ENCODE measurements around the gene CYP2W1.
A peak's percentile ranks its signal among the peaks of the same experiment; 100 is the strongest.

Gene CYP2W1

DNA sequence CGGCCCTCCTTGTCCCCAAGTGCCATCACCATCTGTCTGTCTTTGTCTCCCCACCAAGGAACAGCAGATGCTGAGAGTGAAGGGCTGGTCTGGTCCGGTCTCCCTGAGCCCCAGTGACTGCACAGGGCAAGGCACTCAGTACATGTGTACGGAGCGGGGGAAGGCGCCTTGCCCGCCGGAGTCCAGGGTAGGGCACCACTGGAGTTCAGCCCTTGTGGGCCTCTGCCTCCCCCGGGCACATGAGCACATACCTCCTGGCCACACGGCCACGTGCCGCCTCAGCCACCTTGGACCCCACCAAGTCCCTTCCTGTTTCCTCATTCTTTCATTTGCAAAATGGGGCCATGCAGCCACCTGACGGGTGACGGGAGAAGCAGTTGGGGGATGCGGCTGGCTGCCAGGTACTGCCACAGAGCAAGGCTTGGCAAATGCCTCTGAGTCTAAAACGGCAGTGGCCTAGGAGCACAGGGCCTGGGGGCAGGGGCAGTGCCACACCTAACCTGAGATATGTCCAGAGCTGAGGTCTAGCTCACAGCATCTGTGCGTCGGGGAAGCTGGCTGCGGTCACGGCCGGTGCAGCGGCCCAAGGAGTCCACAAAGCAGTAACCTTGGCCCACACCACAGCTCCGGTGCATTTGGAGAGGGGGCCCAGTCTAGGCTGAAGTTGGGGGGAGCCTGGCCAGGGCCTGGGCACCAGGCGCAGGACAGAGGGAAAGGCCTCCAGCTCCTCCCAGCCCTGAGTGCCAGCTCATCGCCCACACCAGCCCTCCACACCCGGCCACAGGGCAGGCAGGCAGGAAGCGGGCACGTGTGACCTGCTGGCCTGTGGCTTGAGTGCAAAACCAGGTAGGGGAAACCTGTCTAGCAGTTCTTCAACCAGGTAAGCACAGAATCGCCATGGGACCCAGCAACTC lies 33.7 kb upstream of the CYP2W1 start:
- TF ChIP-seq MYC (IDR thresholded peaks at IDR 0.05; ENCODE audit: low read depth, low read length) (no peak), MAX (IDR thresholded peaks at IDR 0.05; ENCODE audit: low read depth, low read length) (0 out of 2 replicates have a peak, but pooled peaks have one; percentile 31)
- DNase-seq (ENCODE audit: low read depth), result peak; percentile 36
- H3K4me3 ChIP-seq (ENCODE audit: low read depth, low read length), result no peak overlapping the region

DNA sequence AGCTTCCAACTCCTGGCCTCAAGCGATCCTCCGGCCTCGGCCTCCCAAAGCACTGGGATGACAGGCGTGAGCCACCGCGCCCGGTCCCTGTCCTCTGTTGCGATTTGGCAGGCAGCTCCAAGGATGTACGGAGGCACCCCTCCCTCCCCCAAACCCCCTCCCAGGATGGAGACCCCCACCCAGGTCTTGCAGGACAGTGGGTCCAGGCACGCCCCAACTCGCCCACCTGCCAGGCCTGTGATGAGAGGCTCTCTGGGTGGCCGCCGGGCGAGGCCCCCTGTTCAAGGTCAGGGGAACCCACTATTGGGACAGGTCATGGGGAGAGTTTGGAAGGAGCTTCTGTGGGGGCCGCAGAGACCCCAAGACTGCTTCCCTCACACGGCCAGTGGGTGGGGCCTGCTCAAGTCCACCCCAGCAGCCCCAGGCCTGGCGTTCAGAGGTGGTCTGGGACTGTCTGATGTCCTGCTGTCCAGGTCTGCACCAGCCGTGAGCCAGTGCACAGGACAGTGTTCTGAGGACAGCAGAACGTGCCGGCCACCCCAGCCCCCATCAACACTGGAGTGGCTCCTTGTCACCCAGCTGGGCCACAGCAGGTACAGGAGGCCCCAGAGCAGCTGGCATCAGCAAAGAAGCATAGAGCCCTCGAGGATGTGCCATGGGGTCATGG lies 31.0 kb upstream of the CYP2W1 start:
- TF ChIP-seq MAX (IDR thresholded peaks at IDR 0.05; ENCODE audit: low read depth, low read length) (no peak), CTCF (IDR thresholded peaks at IDR 0.05; ENCODE audit: low read depth, low read length) (no peak)
- no peak overlapping the region for H3K4me3 ChIP-seq (ENCODE audit: low read depth, low read length)
- DNase-seq (ENCODE audit: low read depth), result no peak

- peak overlapping the region; percentile 63 for H3K4me3 ChIP-seq (ENCODE audit: low read depth, low read length)
- no peak for DNase-seq (ENCODE audit: low read depth)
- TF ChIP-seq CTCF (IDR thresholded peaks at IDR 0.05; ENCODE audit: low read depth, low read length), result no peak
- no peak for TF ChIP-seq MYC (IDR thresholded peaks at IDR 0.05; ENCODE audit: low read depth, low read length)
- TF ChIP-seq POLR2A (IDR thresholded peaks at IDR 0.05; ENCODE audit: extremely low read depth, insufficient read length), result no peak
- TF ChIP-seq MAX (IDR thresholded peaks at IDR 0.05; ENCODE audit: low read depth, low read length), result no peak
Measured at GRCh38 chr7:952548-953441, 30.2 kb upstream of the CYP2W1 start.

GRCh38 chr7:953547-954327 lies 29.2 kb upstream of the CYP2W1 start:
- peak overlapping the region; percentile 63 for H3K4me3 ChIP-seq (ENCODE audit: low read depth, low read length)
- TF ChIP-seq MYC (IDR thresholded peaks at IDR 0.05; ENCODE audit: low read depth, low read length) (no peak; the same call in 1 of the 2 replicates), POLR2A (IDR thresholded peaks at IDR 0.05; ENCODE audit: extremely low read depth, insufficient read length) (no peak), MAX (IDR thresholded peaks at IDR 0.05; ENCODE audit: low read depth, low read length) (0 out of 2 replicates have a peak, but pooled peaks have one; percentile 20), CTCF (IDR thresholded peaks at IDR 0.05; ENCODE audit: low read depth, low read length) (no peak)
- DNase-seq (ENCODE audit: low read depth), result peak; percentile 86

- DNase-seq (ENCODE audit: low read depth), result peak; percentile 85
- peak within 1 kb of the TSS; percentile 63 for H3K4me3 ChIP-seq (ENCODE audit: low read depth, low read length)
- TF ChIP-seq MAX (IDR thresholded peaks at IDR 0.05; ENCODE audit: low read depth, low read length), result peak; percentile 48; the same call in 1 of the 2 replicates
- peak; percentile 18; the same call in 1 of the 2 replicates for TF ChIP-seq MYC (IDR thresholded peaks at IDR 0.05; ENCODE audit: low read depth, low read length)
- peak; percentile 19 for TF ChIP-seq POLR2A (IDR thresholded peaks at IDR 0.05; ENCODE audit: extremely low read depth, insufficient read length)
- no peak for TF ChIP-seq CTCF (IDR thresholded peaks at IDR 0.05; ENCODE audit: low read depth, low read length)
Measured at GRCh38 chr7:954330-955238, 28.4 kb upstream of the CYP2W1 start, which contains the start of gene ADAP1. Gene ADAP1, minus strand, starts transcription at chr7:954680. Its CDS starts 203 bp downstream, at chr7:954477.
